Activated T-cell treated with anti-CD3 and anti-CD28 coated beads for 24 hours (primary cell): Measurements from ENCODE around the gene CFAP221.

ENCODE experiments used
- DNase-seq: peaks from one replicate; pipeline ENCODE4 v3.0.0-alpha.2; 2020; ENCODE audit warnings: low read depth

CFAP221 gene

GRCh38 chr2:119645173-119645855 is 101.1 kb downstream of the CFAP221 start:
- no peak for DNase-seq

GRCh38 chr2:119646149-119646548 is 101.9 kb downstream of the CFAP221 start:
- no peak for DNase-seq

GRCh38 chr2:119647440-119648169 is 103.4 kb downstream of the CFAP221 start:
- DNase-seq, result no peak

- no peak for DNase-seq
These were observed 105.2 kb downstream of the CFAP221 start for GRCh38 chr2:119649364-119649917.

- no peak for DNase-seq
These were observed 106.0 kb downstream of the CFAP221 start for GRCh38 chr2:119650206-119650605.

GRCh38 chr2:119650846-119651370 is 106.7 kb downstream of the CFAP221 start:
- no peak for DNase-seq

- no peak for DNase-seq
These were observed 113.4 kb downstream of the CFAP221 start for GRCh38 chr2:119657466-119658145.

GRCh38 chr2:119659601-119660342 is 115.5 kb downstream of the CFAP221 start:
- peak; percentile 14 for DNase-seq

GRCh38 chr2:119660343-119660658 is 116.1 kb downstream of the CFAP221 start:
- DNase-seq, result no peak

- DNase-seq, result no peak
These were observed 118.0 kb downstream of the CFAP221 start for GRCh38 chr2:119662297-119662696.

GRCh38 chr2:119668546-119668945 is 124.3 kb downstream of the CFAP221 start:
- DNase-seq, result no peak

- no peak for DNase-seq
These were observed 126.8 kb downstream of the CFAP221 start for GRCh38 chr2:119671016-119671415.

GRCh38 chr2:119671752-119672151 is 127.5 kb downstream of the CFAP221 start:
- DNase-seq, result no peak

- DNase-seq, result no peak
These were observed 128.1 kb downstream of the CFAP221 start for GRCh38 chr2:119672161-119672862.

GRCh38 chr2:119673796-119674195 is 129.5 kb downstream of the CFAP221 start:
- no peak for DNase-seq

GRCh38 chr2:119674711-119675500 is 130.7 kb downstream of the CFAP221 start:
- DNase-seq, result no peak

- DNase-seq, result no peak
These were observed 133.9 kb downstream of the CFAP221 start for GRCh38 chr2:119678021-119678656.

GRCh38 chr2:119679526-119679837 is 135.2 kb downstream of the CFAP221 start:
- no peak for DNase-seq

- DNase-seq, result no peak
These were observed 135.6 kb downstream of the CFAP221 start for GRCh38 chr2:119679846-119680245.
